Measurements from ENCODE around the gene PHPT1.

The PHPT1 gene

GRCh38 chr9:136889858-136890257, 40.6 kb downstream of the PHPT1 start:
- DNase-seq, result no peak

- DNase-seq, result no peak
These were observed 41.5 kb downstream of the PHPT1 start for GRCh38 chr9:136890661-136891060.

GRCh38 chr9:136896027-136896426, 46.8 kb downstream of the PHPT1 start:
- no peak for DNase-seq

- DNase-seq, result no peak
These were observed 49.4 kb downstream of the PHPT1 start for GRCh38 chr9:136898483-136899100.

- no peak for DNase-seq
These were observed 50.0 kb downstream of the PHPT1 start for GRCh38 chr9:136899196-136899595.

GRCh38 chr9:136900556-136900955, 51.3 kb downstream of the PHPT1 start:
- DNase-seq, result no peak

All from femur (tissue), 1 donor.